GM13977 (cell line): ENCODE data around the gene TEX264.

Source experiments
- DNase-seq: peaks from one replicate; pipeline ENCODE4 v3.0.0; 2012; ENCODE audit warnings: low spot score
- in situ Hi-C: fragments of 300-500 bp; cut with MboI; formaldehyde crosslinking; loops from one replicate; pipeline ENCODE4 v1.12.0; 2022; ENCODE audit warnings: low sequenced_read_pairs, low pct_unique_long_range_greater_than_20kb, mixed read lengths, inconsistent platforms; ENCODE audit not compliant: unreplicated experiment
- TF ChIP-seq, protein P1 (sequence below): IDR thresholded peaks from 2 replicates; pipeline ENCODE4 v1.5.1; 2012; ENCODE audit warnings: mild to moderate bottlenecking, control low read depth; ENCODE audit not compliant: insufficient read depth; ENCODE audit errors: extremely low read depth, missing control alignments

The TEX264 gene

DNA sequence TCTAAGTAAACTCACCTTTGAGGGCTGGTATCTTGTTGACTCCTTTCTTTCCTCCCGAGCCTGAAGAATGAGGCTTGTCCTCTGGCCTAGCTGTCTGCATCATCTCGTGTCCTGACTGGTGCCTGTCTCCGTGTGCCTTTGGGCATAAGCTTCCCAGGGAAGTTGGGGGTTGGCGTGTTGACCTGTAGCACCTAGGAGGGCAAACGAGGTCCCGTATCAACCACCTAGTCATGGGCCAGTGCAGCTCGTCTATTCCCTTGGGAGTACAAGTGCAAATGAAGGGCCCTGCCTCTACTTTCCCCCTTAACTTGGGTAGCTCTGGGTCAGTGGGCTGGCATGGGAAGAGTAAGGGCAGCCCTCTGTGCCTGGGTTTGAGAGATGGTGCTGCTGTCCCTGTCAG lies 8.7 kb downstream of the TEX264 start:
- in situ Hi-C loops, result loop anchor here (25.0 kb wide), 1 partner anchor 1067 kb away; the partner anchor contains the start of genes CISH and MAPKAPK3
- TF ChIP-seq, protein P1, sequence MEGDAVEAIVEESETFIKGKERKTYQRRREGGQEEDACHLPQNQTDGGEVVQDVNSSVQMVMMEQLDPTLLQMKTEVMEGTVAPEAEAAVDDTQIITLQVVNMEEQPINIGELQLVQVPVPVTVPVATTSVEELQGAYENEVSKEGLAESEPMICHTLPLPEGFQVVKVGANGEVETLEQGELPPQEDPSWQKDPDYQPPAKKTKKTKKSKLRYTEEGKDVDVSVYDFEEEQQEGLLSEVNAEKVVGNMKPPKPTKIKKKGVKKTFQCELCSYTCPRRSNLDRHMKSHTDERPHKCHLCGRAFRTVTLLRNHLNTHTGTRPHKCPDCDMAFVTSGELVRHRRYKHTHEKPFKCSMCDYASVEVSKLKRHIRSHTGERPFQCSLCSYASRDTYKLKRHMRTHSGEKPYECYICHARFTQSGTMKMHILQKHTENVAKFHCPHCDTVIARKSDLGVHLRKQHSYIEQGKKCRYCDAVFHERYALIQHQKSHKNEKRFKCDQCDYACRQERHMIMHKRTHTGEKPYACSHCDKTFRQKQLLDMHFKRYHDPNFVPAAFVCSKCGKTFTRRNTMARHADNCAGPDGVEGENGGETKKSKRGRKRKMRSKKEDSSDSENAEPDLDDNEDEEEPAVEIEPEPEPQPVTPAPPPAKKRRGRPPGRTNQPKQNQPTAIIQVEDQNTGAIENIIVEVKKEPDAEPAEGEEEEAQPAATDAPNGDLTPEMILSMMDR, result no peak
- no peak for DNase-seq

DNA sequence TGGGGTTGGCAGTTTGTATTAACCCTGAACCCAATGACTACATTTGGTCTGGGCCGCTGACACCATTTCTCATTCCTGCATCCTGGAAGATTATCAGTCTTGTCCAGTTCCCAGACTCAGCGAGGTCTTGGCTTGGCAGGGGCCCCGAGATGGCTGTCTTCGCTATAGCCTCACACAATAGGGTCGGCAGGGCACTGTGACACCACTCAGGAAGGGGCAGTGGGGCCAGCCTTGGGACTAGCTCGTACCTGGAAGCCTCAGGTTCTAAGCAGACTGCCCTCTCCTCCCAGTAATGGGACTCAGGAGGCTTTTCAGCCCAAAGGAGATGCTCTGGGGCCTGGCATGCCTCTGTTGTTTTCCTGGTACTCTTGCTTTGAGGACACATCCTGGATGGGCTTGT lies 9.1 kb downstream of the TEX264 start:
- no peak for DNase-seq
- TF ChIP-seq, protein P1, result no peak
- in situ Hi-C loops, result loop anchor here (25.0 kb wide), 1 partner anchor 1068 kb away; the partner anchor contains the start of genes CISH and MAPKAPK3

DNA sequence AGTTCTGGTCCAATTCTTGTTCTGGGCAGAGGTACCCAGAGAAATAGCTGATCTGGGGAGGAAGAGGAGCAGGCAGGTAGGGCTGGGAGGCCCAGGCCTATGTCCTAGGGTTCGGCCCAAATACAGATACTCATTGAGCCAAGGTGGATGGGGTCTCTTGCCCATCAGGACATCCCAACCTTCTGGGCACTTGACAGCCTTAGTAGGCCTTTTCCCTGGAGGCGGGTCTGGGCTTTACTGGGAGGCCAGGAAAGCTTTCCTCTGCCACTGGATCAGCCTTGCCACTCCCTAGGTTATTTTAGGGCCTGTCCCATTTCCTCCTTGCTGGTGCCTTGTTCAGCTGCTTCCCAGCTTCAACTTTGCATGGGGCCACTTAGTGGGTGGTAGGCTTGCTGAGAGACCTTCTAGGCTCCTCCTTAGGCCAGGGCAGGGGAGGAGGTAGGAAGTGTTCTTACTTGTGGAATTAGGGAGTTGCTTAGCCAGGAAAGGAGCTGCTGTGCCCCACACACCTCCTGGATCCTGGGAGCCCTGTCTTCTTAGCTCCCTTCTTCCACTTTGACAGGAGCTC lies 9.7 kb downstream of the TEX264 start:
- in situ Hi-C loops, result loop anchor here (25.0 kb wide), 1 partner anchor 1068 kb away; the partner anchor contains the start of genes CISH and MAPKAPK3
- TF ChIP-seq, protein P1, result no peak

GRCh38 chr3:51681453-51681852 lies 10.4 kb downstream of the TEX264 start:
- TF ChIP-seq, protein P1, result no peak
- DNase-seq, result no peak
- in situ Hi-C loops, result loop anchor here (25.0 kb wide), 1 partner anchor 1069 kb away; the partner anchor contains the start of genes CISH and MAPKAPK3

More for the DNA sequence above, 9.7 kb downstream of the TEX264 start:
- no peak for DNase-seq

- TF ChIP-seq, protein P1, result peak; percentile 83
- in situ Hi-C loops, result loop anchor here (25.0 kb wide), 1 partner anchor 1070 kb away; the partner anchor contains the start of genes CISH and MAPKAPK3
- peak; percentile 91 for DNase-seq
Observed at GRCh38 chr3:51682079-51682478, 11.0 kb downstream of the TEX264 start.

GRCh38 chr3:51682526-51682925 lies 11.5 kb downstream of the TEX264 start:
- DNase-seq, result no peak
- in situ Hi-C loops, result loop anchor here (25.0 kb wide), 1 partner anchor 1070 kb away; the partner anchor contains the start of genes CISH and MAPKAPK3
- TF ChIP-seq, protein P1, result no peak
